Keratinocyte (primary cell): ENCODE measurements around the gene SLC20A1. TPM values are rescaled to one million over a fixed set of nuclear protein-coding genes. Genes with fewer than 3 reads are reported as not detected.

Experiments used
- DNase-seq: peaks from one replicate; pipeline ENCODE4 v3.0.0-alpha.2; 2011; ENCODE audit warnings: low read depth, missing footprints, low spot score
- FAIRE-seq: peaks from 2 replicates; lab custom pipeline; 2011; peaks lifted over from hg19 to GRCh38; lab: Jason Lieb, UNC
- H2AFZ ChIP-seq: 2 replicates; pipeline ENCODE4 v1.6.0; 2012; ENCODE audit warnings: low read length, control low read depth, inconsistent platforms; ENCODE audit not compliant: control insufficient read depth
- H3K27ac ChIP-seq: 2 replicates; pipeline ENCODE4 v1.5.1; 2011; ENCODE audit warnings: low read length; ENCODE audit not compliant: control insufficient read depth, insufficient read depth
- H3K27me3 ChIP-seq: 3 replicates; pipeline ENCODE4 v1.6.0; 2011; ENCODE audit warnings: low read length; ENCODE audit not compliant: control insufficient read depth, insufficient read depth; ENCODE audit errors: extremely low read depth
- H3K36me3 ChIP-seq, 2 experiments: 2 replicates in 1 of 2; 3 replicates in 1 of 2; pipeline ENCODE4 v1.5.1; 2011; ENCODE audit warnings: low read length in 2 of 2, mild to moderate bottlenecking in 1 of 2; ENCODE audit not compliant: control insufficient read depth in 2 of 2, insufficient read depth in 2 of 2; ENCODE audit errors: extremely low read depth in 1 of 2
- H3K4me1 ChIP-seq: 3 replicates; pipeline ENCODE4 v1.5.1; 2011; ENCODE audit warnings: low read length; ENCODE audit not compliant: control insufficient read depth, insufficient read depth; ENCODE audit errors: extremely low read depth
- H3K4me2 ChIP-seq: 3 replicates; pipeline ENCODE4 v1.6.0; 2011; ENCODE audit warnings: low read depth, low read length; ENCODE audit not compliant: control insufficient read depth, insufficient read depth; ENCODE audit errors: extremely low read depth
- H3K4me3 ChIP-seq, 3 experiments: fragments of 200-600 bp in 1 of 3; sonication (generic) in 1 of 3; 2 replicates in 2 of 3; 3 replicates in 1 of 3; pipeline ENCODE4 v1.5.1; 2011 to 2016; ENCODE audit warnings: low read length in 3 of 3, mild to moderate bottlenecking in 3 of 3, control low read depth in 2 of 3, inconsistent platforms in 1 of 3, low read depth in 1 of 3, mixed read lengths in 1 of 3, mixed run types in 1 of 3, moderate library complexity in 1 of 3; ENCODE audit not compliant: control insufficient read depth in 2 of 3, insufficient read depth in 2 of 3; ENCODE audit errors: extremely low read depth in 1 of 3
- H3K79me2 ChIP-seq: 2 replicates; pipeline ENCODE4 v1.6.0; 2012; ENCODE audit warnings: low read length; ENCODE audit not compliant: control insufficient read depth, insufficient read depth
- H3K9ac ChIP-seq: 3 replicates; pipeline ENCODE4 v1.6.0; 2011; ENCODE audit warnings: low read length; ENCODE audit not compliant: control insufficient read depth, insufficient read depth; ENCODE audit errors: extremely low read depth
- H3K9me1 ChIP-seq: 3 replicates; pipeline ENCODE4 v1.6.0; 2011; ENCODE audit warnings: low read length; ENCODE audit not compliant: control insufficient read depth, insufficient read depth; ENCODE audit errors: extremely low read depth
- H3K9me3 ChIP-seq: 2 replicates; pipeline ENCODE4 v1.5.1; 2012; ENCODE audit warnings: low read depth, low read length; ENCODE audit not compliant: control insufficient read depth
- H4K20me1 ChIP-seq: 3 replicates; pipeline ENCODE4 v1.6.0; 2011; ENCODE audit warnings: low read length; ENCODE audit not compliant: control insufficient read depth, insufficient read depth; ENCODE audit errors: extremely low read depth
- CTCF ChIP-seq, 3 experiments: IDR thresholded peaks in 1 of 3; conservative IDR thresholded peaks in 1 of 3; optimal IDR thresholded peaks in 1 of 3; 2 replicates in 2 of 3; 3 replicates in 1 of 3; pipeline versions ENCODE3 to v1.5.1; 2011; ENCODE audit warnings: low read length in 3 of 3, mild to moderate bottlenecking in 3 of 3, moderate library complexity in 2 of 3, control low read depth in 1 of 3, inconsistent platforms in 1 of 3; ENCODE audit not compliant: insufficient read depth in 2 of 3; ENCODE audit errors: extremely low read depth in 1 of 3
- EZH2 ChIP-seq: IDR thresholded peaks from one replicate; pipeline ENCODE4 v1.6.1; 2012; ENCODE audit warnings: inconsistent platforms, mild to moderate bottlenecking, low read length, moderate library complexity
- dilution Hi-C: fragments of 300-500 bp; cut with MboI; formaldehyde crosslinking; loops from one replicate; pipeline ENCODE4 v1.7.0; 2020; ENCODE audit warnings: low sequenced_read_pairs; ENCODE audit not compliant: extremely low pct_ligation_motif_present
- polyA plus RNA-seq, 5 experiments: library from polyadenylated mRNA; depleted of rRNA in 3 of 5; stranded (reverse) in 3 of 5; stranded (forward) in 1 of 5; unstranded in 1 of 5; fragments of >200 nt; gene quantifications; 1 replicate in 1 of 5; 2 replicates in 3 of 5; 3 replicates in 1 of 5; pipeline versions ENCODE4 v1.2.1 to v1.2.3, GENCODE V29; 2011 to 2012; ENCODE audit warnings: missing spikeins in 2 of 5, low read depth in 1 of 5, low replicate concordance in 1 of 5

The SLC20A1 gene
- polyA plus RNA-seq, 1 donor (not counting 4 experiments of a cell fraction or from before 2014, with no cell fraction given): 265 TPM

GRCh38 chr2:112685271-112685884, 39.6 kb downstream of the SLC20A1 start:
- H4K20me1 ChIP-seq: no peaks in the 10 kb centered on the region
- no peak overlapping the region for H3K27ac ChIP-seq
- DNase-seq: no peak
- H3K9me3 ChIP-seq: no peaks in the 10 kb centered on the region
- FAIRE-seq: no peak
- H3K4me3 ChIP-seq: no peak overlapping the region
- dilution Hi-C loops: no loop called here
- H3K9me1 ChIP-seq: no peaks in the 10 kb centered on the region
- H3K36me3 ChIP-seq: no peaks in the 10 kb centered on the region
- H3K9ac ChIP-seq: no peak overlapping the region
- no peak overlapping the region for H3K4me2 ChIP-seq
- TF ChIP-seq CTCF (optimal IDR thresholded peaks at IDR 0.05 in 1 of 3, IDR thresholded peaks at IDR 0.05 in 1 of 3, conservative IDR thresholded peaks at IDR 0.05 in 1 of 3; ENCODE audit: extremely low read depth in 1 of 3, insufficient read depth in 2 of 3, low read length in 3 of 3) (peak in 1 of 3 experiments; percentile 1), EZH2 (no peak)
- H3K79me2 ChIP-seq: no peaks in the 10 kb centered on the region
- H3K4me1 ChIP-seq: peaks cover 13% of the 10 kb centered on the region
- no peak overlapping the region for H2AFZ ChIP-seq
- no peaks in the 10 kb centered on the region for H3K27me3 ChIP-seq

- peaks cover 13% of the 10 kb centered on the region for H3K4me1 ChIP-seq
Measured at GRCh38 chr2:112686348-112687217, 40.8 kb downstream of the SLC20A1 start.

More at GRCh38 chr2:112686348-112687217, 40.8 kb downstream of the SLC20A1 start:
- Histone ChIP-seq H3K9ac (no peak overlapping the region), H3K4me3 (no peak overlapping the region), H3K4me2 (no peak overlapping the region), H2AFZ (peak overlapping the region; percentile 67), H3K27me3 (no peaks in the 10 kb centered on the region), H3K9me1 (no peaks in the 10 kb centered on the region), H3K27ac (no peak overlapping the region), H3K9me3 (no peaks in the 10 kb centered on the region), H3K79me2 (no peaks in the 10 kb centered on the region), H3K36me3 (no peaks in the 10 kb centered on the region), H4K20me1 (no peaks in the 10 kb centered on the region)
- dilution Hi-C loops: no loop called here
- TF ChIP-seq EZH2 (no peak), CTCF (optimal IDR thresholded peaks at IDR 0.05 in 1 of 3, IDR thresholded peaks at IDR 0.05 in 1 of 3, conservative IDR thresholded peaks at IDR 0.05 in 1 of 3; ENCODE audit: extremely low read depth in 1 of 3, insufficient read depth in 2 of 3, low read length in 3 of 3) (no peak)
- no peak for FAIRE-seq
- no peak for DNase-seq
